HG03439 (cell line): ENCODE data around the gene RANBP1.

Experiments used
- ATAC-seq: cut with Tn5 transposase; IDR thresholded peaks from one replicate; pipeline ENCODE4 v1.9.1; 2021; ENCODE audit warnings: mild to moderate bottlenecking, moderate library complexity; ENCODE audit not compliant: unreplicated experiment

The RANBP1 gene

DNA sequence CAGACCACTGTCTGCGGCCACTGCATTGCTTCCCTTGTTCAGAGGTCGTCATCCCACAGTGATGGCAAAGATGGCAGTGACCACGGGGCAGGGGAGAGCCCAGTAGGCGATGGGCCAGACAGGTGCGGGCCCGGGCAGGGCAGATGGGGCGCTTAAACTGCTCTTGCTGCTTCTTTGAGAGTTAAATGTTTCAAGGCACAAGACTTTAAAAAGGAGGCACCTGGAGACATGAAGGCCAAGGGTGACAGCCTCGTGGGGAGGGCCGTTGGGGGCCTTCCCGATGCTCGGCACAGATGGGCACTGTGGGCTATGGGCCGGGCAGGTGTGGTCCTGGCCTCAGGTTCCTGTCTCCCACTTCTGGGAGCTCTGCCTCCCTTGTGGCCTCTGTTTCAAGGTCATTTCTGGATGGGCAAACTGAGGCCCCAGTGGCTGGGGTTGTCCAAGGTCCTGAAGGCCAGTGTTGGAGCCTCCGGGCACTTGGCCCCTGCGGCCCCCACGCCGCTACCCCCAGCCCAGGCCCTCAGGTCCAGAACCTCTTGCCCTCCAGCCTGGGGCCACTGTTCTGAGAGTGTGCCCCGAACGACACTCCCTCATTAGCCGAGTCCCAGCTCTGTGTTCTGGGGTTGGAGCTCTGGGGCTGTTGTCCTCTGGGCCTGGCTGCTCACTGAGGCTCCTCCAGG is 51.9 kb downstream of the RANBP1 start:
- ATAC-seq = no peak

DNA sequence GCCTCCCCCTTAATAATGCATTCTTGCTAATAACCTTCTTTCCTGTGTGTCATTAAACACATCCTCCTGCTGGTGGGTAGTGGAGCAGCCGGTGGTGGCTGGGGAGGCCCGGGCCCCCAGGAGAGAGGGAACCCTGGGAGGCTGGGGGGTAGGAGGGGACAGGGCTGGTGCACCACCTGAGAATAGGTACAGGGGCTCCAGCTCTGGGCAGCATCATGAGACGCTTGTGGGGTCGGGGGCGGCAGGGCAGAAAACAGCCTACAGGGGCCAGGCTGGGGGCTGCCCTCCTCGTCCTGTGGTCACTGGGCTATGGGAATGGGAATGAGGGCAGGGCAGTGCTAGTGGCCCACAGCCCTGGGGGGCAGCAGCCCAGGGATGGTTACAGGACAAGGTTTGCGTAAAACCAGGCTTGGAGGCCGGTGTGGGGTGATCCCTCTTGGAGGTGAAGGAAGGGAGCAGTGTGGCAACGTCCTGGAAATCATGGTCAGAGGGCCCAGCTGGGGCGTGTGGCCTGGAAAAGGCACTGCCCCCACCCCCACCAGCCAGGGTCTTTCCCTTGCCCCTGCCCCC is 53.4 kb downstream of the RANBP1 start:
- ATAC-seq = no peak

DNA sequence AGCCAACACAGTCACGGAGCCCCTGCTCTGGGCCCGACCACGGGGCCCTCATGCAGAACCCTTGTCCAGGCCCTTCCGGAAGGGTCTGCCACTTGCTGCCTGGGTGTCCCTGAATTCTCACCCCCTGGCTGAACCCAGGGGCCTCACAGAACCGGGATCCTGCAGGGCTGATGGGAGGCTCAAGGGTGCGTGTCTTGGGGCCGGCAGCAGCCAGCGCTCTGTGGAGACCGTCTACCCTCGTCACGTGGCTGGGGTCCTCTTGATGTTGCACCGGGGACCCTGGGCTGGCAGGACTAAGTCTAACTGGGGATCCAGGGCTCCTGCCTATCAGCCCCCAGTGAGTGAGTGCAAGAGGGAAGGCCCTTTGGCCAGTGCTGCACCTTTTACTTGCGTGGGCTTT is 54.3 kb downstream of the RANBP1 start:
- ATAC-seq = no peak

DNA sequence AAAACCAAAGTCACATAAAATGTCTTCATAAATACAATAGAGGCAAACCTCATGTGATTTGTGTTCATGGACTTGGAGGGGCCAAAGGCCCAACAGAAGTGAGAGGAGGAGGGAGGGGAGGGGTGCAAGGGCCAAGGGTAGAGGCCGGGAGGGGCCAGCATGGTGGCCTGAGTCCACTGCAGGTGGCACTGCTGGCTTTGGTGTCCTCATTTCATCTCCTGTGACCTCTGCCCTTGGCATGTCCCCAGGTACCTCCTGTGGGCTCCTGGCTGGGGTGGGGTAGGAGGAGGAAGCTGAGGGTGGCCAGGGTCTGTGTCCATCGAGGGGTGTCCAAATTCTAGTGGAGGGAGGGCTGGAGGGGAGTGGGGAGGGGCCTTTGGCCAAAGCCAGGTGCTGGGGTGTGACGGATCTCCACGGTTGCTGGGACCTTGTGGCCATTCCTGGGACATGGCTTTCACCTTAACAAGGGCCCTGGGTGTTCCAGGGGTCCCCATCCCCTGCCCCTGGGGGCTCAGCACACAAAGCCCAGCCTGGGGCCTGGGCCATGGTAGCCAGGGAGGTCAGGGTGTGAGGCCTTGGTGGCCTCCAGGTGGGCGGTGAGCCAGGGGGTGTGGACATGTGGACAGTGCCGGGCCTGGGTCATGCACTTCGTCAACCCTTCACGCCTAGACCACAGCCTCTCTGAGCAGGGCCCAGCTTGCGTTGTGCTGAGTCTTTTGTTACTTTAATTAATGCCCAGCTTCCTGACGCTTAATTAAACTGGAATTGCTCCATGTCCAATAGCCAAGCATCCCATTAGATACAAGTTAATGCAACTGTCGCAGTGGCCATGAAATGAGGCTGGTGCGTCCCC is 55.6 kb downstream of the RANBP1 start:
- ATAC-seq = no peak

DNA sequence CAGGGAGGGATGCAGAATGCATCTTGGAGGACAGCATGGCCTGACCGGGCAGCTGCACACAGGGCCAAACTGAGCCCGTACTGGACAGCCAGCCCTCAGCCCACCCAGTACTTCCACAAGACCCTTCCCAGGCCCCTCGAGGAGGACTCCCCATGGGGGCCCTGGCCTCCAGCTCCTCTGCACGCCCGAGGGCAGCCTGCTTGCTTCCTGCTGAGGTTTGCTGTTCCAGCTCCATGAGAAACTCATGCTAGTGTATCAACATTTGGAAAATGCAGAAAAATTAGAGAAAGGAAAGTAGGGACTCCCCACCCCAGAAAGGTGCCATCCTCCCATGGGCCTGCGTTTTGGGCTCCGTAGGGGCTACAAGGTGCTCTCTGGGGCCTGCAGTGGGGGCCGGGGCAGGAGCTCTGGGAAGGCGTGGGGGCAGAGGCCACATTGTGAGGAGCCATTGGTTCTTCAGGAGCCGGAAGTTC is 56.3 kb downstream of the RANBP1 start:
- ATAC-seq = no peak

DNA sequence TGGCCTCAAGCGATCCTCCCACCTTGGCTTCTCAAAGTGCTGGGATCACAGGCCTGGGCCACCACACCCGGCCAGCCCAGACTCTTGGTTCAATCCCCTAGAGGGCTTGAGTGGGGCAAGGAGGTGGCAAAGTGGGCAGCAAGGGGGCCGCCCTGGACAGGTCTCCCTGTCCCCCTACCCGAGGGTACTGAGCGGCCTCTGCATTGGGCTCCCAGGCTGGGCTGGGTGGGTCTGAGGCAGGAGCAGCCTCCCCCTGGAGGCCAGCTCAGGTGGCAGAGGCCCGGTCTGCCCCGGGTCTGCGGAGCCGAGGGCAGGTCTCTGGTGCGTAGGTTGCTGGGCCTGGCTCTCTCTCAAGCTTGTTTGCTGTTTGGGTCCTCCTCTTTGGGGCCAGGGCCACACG is 57.3 kb downstream of the RANBP1 start:
- ATAC-seq = no peak

DNA sequence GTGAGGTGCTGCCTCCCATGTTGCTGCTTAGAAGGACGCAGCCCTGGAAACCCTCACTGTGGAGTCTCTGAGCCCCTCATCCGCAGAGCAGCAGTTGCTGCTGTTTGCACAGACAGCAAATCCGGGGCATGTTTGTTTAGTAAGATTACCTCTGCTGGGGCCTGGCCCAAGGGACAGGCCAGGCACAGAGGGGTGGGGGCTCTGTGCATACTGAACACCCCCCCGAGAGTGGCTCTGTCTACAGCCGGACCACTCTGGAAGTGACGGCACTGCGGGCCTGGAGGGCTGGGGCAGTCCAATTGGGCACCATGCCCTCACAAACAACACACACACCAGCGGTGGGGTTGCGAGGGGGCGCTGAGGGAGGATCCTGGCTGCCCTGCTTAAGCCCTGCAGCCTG is 57.9 kb downstream of the RANBP1 start:
- no peak for ATAC-seq

DNA sequence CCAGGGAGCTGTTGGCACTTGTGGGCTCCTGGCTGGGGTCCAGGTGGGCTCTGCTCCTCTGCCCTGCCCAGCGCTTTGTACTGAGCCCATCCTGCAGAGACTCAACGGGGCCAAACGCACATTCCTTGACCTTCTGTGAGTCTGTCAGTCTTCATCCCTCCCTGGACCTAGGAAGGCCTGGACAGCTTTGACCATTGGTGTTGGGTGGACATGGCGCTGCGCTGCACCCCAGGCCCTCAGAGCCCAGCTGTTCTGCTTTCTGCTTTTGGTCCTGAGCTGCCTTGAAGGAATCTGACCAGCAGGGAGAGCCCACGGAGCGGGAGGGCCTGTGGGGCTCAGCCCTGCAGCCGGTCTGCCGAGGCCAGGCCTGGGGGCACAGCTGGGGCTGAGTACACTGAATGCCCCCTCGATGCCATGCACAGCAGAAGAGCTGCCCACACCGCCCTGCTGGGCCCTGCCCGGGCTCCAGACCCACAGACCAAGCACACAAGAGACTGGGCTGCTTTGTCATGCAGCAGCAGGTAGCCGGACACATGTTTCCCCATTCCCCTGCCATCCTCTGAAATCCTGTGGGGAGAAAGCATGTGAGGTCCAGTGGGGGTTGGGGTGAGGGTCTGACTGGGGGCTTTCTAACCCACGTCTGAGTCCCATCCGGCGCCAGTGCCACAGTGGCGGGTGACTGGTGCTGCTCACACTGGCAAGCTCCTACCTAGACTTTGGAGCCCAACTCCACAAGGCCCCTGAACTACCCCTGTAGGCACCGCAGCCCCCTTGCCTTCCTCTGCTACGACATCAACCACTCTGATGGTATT is 59.1 kb downstream of the RANBP1 start:
- no peak for ATAC-seq

DNA sequence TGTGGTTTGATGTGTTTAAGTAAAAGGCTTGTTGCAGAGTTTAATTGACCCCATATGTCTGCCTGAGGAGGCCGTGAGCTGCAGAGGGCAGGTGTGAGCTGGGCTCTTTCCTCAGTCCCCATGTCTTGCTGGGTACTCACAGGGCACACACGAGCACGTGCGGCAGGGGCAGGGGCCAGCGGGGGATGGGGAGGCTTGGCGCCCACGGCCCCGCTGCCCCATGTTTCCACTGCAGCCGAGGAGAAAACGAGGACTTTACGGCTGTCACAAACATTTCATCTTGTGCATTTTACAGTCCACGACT is 59.6 kb downstream of the RANBP1 start:
- no peak for ATAC-seq

DNA sequence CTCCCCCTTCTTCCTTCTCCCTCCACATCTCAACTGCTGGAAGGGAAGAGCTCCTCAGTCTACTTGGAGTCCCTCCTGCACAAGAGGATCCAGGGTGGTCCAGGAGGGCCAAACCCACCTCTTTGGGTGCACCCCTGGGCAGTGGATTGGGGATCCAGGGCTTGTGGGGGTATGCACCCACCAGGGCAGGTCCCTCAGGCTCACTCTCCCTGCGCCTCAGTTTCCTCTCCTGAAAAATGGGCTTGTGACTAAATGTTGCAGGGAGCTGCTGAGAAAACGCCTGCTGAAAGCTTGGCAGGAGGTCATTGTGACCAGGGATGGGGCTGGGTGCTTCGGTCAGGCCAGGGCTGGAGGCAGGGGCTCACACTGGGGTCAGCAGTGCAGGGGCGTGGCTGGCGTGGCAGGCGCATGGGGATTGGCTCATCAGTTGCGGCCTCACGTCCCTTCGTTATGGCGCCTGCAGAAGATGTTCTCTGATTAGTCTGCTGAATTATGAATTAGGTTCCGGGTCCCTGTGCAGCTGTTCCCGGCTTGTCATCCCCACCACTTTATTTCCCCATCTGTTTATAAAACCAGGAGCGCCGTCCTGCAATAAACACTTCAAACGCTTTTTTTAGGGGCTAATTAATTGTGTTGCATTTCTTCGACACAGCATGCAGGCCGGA is 60.6 kb downstream of the RANBP1 start:
- no peak for ATAC-seq
